ENCODE results near the gene NVL.

The NVL gene

GRCh38 chr1:224276771-224277487 is 53.0 kb downstream of the NVL start:
- DNase-seq: no peak

- DNase-seq: no peak
These were observed 54.9 kb downstream of the NVL start for GRCh38 chr1:224274970-224275626.

- DNase-seq: no peak
These were observed 56.3 kb downstream of the NVL start for GRCh38 chr1:224273641-224274040.

- DNase-seq: no peak
These were observed 58.9 kb downstream of the NVL start for GRCh38 chr1:224271106-224271505.

- no peak for DNase-seq
These were observed 62.0 kb downstream of the NVL start for GRCh38 chr1:224267925-224268324.

- DNase-seq: no peak
These were observed 62.8 kb downstream of the NVL start for GRCh38 chr1:224266915-224267856.

- DNase-seq: no peak
These were observed 63.7 kb downstream of the NVL start for GRCh38 chr1:224266105-224266914.

GRCh38 chr1:224264321-224264720 is 65.7 kb downstream of the NVL start:
- DNase-seq: no peak

- DNase-seq: no peak
These were observed 67.5 kb downstream of the NVL start for GRCh38 chr1:224262373-224263054.

- no peak for DNase-seq
These were observed 70.0 kb downstream of the NVL start for GRCh38 chr1:224259986-224260385.

- no peak for DNase-seq
These were observed 71.6 kb downstream of the NVL start for GRCh38 chr1:224258351-224258750.

- no peak for DNase-seq
These were observed 73.3 kb downstream of the NVL start for GRCh38 chr1:224256640-224257039.

- no peak for DNase-seq
These were observed 76.3 kb downstream of the NVL start for GRCh38 chr1:224253721-224254120.

- no peak for DNase-seq
These were observed 77.5 kb downstream of the NVL start for GRCh38 chr1:224252479-224252878.

GRCh38 chr1:224251741-224252146 is 78.2 kb downstream of the NVL start:
- DNase-seq: no peak

GRCh38 chr1:224245188-224245587 is 84.8 kb downstream of the NVL start:
- no peak for DNase-seq

- DNase-seq: no peak
These were observed 91.2 kb downstream of the NVL start for GRCh38 chr1:224238756-224239155.

- no peak for DNase-seq
These were observed 91.8 kb downstream of the NVL start for GRCh38 chr1:224238212-224238611.

- no peak for DNase-seq
These were observed 92.7 kb downstream of the NVL start for GRCh38 chr1:224237119-224237881.

- no peak for DNase-seq
These were observed 94.0 kb downstream of the NVL start for GRCh38 chr1:224235813-224236493.

GRCh38 chr1:224234017-224234416 is 96.0 kb downstream of the NVL start:
- DNase-seq: no peak

All from NCI-H748 treated with DMSO at 0.1 percent for 48 hours (cell line).